H54 (cell line): Measurements from ENCODE around the gene CHCHD3.

Experiments
- DNase-seq: peaks from one replicate; pipeline ENCODE4 v3.0.0; 2011; ENCODE audit warnings: low spot score, mixed read lengths; ENCODE audit not compliant: insufficient read length
- FAIRE-seq: peaks from 3 replicates; lab custom pipeline; 2011; peaks lifted over from hg19 to GRCh38; lab: Jason Lieb, UNC
- POLR2A ChIP-seq: IDR thresholded peaks from 2 replicates; pipeline ENCODE4 v1.6.1; 2011; ENCODE audit warnings: low read depth, mild to moderate bottlenecking, low read length

Gene CHCHD3

DNA sequence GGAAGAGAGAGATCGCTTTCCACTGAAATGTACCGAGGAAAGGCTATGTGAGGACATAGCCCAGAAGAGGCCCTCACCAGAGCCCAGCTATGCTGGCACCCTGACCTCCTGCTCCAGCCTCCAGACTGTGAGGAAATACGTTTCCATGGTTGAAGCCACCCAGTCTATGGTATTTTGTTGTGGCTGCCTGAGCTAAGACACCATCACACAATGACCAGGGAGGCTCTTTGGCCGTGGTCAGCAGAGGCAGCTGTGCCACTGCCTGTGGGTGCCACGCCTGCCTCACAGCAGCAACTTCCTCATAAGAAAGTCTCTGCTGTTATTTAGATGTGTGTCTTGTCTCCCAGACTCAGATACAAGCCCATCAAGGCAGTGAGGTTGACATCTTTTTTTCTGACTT, 322.9 kb downstream of the CHCHD3 start:
- DNase-seq = no peak
- no peak for TF ChIP-seq POLR2A
- no peak for FAIRE-seq

DNA sequence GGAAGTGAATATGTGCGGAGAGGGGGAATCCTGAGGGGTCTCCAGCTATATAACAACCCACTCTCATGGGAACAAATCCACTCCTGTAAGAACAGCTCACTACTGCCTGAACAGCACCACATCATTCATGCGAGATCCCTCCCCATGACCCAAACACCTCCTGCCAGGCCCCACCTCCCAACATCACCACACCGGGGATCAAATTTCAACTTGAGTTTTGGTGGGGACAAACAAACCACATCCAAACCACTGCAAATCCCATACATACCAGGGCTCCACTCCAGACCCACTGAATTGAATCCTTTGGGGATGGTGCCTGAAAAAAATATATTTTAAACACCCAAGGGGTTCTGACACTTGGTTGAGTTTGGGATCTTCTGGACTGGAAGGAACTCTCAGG, 324.1 kb downstream of the CHCHD3 start:
- no peak for TF ChIP-seq POLR2A
- DNase-seq (no peak), FAIRE-seq (no peak)

GRCh38 chr7:132756484-132756990, 325.4 kb downstream of the CHCHD3 start:
- no peak for DNase-seq
- no peak for FAIRE-seq
- no peak for TF ChIP-seq POLR2A

GRCh38 chr7:132755538-132756483, 326.1 kb downstream of the CHCHD3 start:
- FAIRE-seq = no peak
- peak; percentile 20 for DNase-seq
- TF ChIP-seq POLR2A = no peak

DNA sequence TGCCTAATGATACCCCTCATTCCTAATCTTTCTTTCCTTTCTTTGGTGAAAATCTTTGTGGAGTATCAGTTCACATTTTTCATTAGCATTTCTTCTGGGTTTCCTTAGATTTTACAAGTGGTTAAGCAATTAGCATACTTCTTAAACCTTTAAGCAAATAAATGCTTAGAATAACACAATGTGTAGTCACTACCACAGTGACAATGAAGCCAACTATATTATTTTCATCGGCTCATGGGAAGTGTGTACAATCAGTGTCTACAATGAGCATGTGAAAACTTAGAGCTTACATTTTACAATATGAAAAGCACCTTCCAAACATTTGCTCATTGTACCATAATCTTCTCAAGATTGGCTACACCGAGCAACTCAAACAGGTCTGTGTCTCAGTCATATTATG, 329.5 kb downstream of the CHCHD3 start:
- FAIRE-seq = no peak
- no peak for TF ChIP-seq POLR2A
- DNase-seq = no peak

DNA sequence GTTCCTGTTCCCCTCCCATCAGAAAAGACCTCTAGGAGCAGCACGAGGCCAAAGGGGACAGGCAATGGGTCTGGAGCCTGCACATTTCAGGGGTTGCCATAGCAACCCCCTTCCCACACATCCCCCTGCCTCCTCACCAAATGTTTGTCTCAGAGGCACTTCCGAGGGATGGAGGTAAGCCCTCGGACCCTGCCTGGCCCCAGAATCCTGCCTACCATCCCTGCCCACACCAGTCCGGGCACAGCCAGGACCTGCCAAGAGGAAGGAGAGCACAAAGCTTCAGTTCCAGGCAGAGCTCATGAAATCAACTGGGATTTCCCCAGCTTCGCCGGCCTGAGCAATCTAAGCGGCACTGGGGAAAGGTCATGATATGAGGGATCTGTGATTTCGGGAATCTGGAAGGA, 330.6 kb downstream of the CHCHD3 start:
- no peak for DNase-seq
- FAIRE-seq = no peak
- TF ChIP-seq POLR2A = no peak

DNA sequence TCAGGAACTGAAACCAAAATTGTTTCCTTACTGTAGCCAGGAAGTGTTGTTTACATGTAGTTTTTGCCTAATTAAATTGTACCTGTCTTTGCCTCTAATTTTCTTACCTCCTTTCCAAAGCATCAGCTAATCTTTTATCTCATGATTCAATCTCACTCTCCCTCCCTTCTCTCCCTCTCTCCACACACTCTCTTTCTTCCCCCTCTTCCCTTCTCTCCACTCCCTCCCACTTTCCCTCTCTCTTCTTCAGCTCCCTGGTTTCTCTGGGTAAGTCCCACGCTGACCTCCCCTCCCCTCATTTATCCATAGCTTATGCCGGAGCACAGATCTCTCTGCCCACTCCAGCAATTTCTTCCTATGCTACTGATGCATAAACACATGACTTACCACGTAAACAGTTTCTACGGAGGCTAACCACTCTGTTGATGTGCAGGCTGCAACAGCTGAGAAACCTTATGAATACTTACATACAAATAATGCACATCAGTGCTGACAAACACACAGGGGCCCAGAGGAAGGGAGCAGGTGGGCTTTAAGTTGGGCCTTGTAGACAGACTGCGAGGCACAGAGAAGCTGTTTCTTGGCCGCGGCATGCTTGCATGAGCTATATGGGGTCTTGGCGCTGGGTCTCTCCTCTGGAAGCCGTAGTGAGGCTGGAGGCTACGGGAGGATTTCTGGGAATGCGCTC, 331.2 kb downstream of the CHCHD3 start:
- FAIRE-seq = no peak

GRCh38 chr7:132750096-132750495, 331.8 kb downstream of the CHCHD3 start:
- no peak for FAIRE-seq
- no peak for DNase-seq
- TF ChIP-seq POLR2A = no peak

More for the DNA sequence above, 331.2 kb downstream of the CHCHD3 start:
- DNase-seq = no peak
- no peak for TF ChIP-seq POLR2A

DNA sequence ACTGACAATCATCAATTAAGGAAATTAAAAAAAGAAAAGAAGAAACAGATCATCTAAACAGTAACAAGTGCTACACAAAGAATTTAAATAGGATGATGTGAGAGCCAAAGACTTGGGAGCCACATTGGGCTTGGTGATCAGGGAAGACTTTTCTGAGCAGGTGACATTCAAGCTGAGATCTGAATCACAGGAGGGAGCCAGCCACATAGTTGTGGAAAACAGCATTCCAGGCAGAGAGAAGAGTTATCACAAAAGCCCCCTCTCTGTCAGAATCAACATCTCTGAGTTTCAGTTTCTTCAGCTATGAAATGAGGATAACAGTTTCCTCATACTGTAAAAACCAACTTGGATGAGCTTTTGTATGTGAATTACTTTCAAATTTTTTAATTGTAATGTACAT, 336.4 kb downstream of the CHCHD3 start:
- DNase-seq = no peak
- FAIRE-seq = no peak
- TF ChIP-seq POLR2A = no peak

- no peak for DNase-seq
These were observed 337.9 kb downstream of the CHCHD3 start for GRCh38 chr7:132743974-132744373.

GRCh38 chr7:132742189-132742612, 339.7 kb downstream of the CHCHD3 start:
- no peak for FAIRE-seq
- DNase-seq = no peak
- TF ChIP-seq POLR2A = no peak

More at GRCh38 chr7:132743974-132744373, 337.9 kb downstream of the CHCHD3 start:
- TF ChIP-seq POLR2A = no peak
- no peak for FAIRE-seq

GRCh38 chr7:132740176-132740575, 341.7 kb downstream of the CHCHD3 start:
- DNase-seq (no peak), FAIRE-seq (no peak)
- no peak for TF ChIP-seq POLR2A

GRCh38 chr7:132739271-132739955, 342.5 kb downstream of the CHCHD3 start:
- FAIRE-seq = peak; percentile 70
- no peak for TF ChIP-seq POLR2A
- peak; percentile 33 for DNase-seq
